ENCODE data around the gene MKNK1.
A peak's percentile ranks its signal among the peaks of the same experiment; 100 is the strongest.

The MKNK1 gene

GRCh38 chr1:46595127-46595526 is 8.9 kb downstream of the MKNK1 start:
- Mint-ChIP-seq H3K27me3 (no peaks in the 10 kb centered on the region), H3K9me3 (no peaks in the 10 kb centered on the region), H3K4me1 (peaks cover 40 to 45% of the 10 kb centered on the region in 2 donors), H3K27ac (peak overlapping the region; percentile 25), H3K4me3 (peak overlapping the region in 1 of 2 donors; percentile 7), H3K36me3 (peaks cover 52 to 61% of the 10 kb centered on the region in 2 donors)
- DNase-seq (no peak), ATAC-seq (replicated peaks) (peak; percentile 23 to 43)

- peaks cover 60 to 68% of the 10 kb centered on the region in 2 donors for H3K36me3 Mint-ChIP-seq
These were observed 10.0 kb downstream of the MKNK1 start for GRCh38 chr1:46594063-46594462.

GRCh38 chr1:46592823-46593222 is 11.2 kb downstream of the MKNK1 start:
- Mint-ChIP-seq H3K4me1 (peaks cover 28 to 29% of the 10 kb centered on the region in 2 donors), H3K36me3 (peaks cover 64 to 71% of the 10 kb centered on the region in 2 donors), H3K27ac (no peak overlapping the region), H3K4me3 (no peak overlapping the region), H3K9me3 (peaks cover 0 to 4% of the 10 kb centered on the region in 2 donors), H3K27me3 (no peaks in the 10 kb centered on the region)
- DNase-seq (no peak), ATAC-seq (replicated peaks) (peak in 1 of 2 donors; percentile 39)

More at GRCh38 chr1:46594063-46594462, 10.0 kb downstream of the MKNK1 start:
- H3K4me3 Mint-ChIP-seq, result peak overlapping the region in 1 of 2 donors; percentile 28
- ATAC-seq (replicated peaks) (no peak), DNase-seq (no peak)
- no peaks in the 10 kb centered on the region for H3K27me3 Mint-ChIP-seq
- H3K4me1 Mint-ChIP-seq, result peaks cover 32 to 36% of the 10 kb centered on the region in 2 donors
- H3K9me3 Mint-ChIP-seq, result peaks cover 0 to 4% of the 10 kb centered on the region in 2 donors
- no peak overlapping the region for H3K27ac Mint-ChIP-seq

GRCh38 chr1:46589529-46589928 is 14.5 kb downstream of the MKNK1 start:
- H3K9me3 Mint-ChIP-seq, result peaks cover 0 to 4% of the 10 kb centered on the region in 2 donors
- peaks cover 8 to 13% of the 10 kb centered on the region in 2 donors for H3K4me1 Mint-ChIP-seq
- no peak overlapping the region for H3K27ac Mint-ChIP-seq
- DNase-seq, result no peak
- ATAC-seq (replicated peaks), result no peak
- peaks cover 60 to 67% of the 10 kb centered on the region in 2 donors for H3K36me3 Mint-ChIP-seq
- H3K27me3 Mint-ChIP-seq, result no peaks in the 10 kb centered on the region
- H3K4me3 Mint-ChIP-seq, result no peak overlapping the region

- no peak overlapping the region for H3K4me3 Mint-ChIP-seq
- DNase-seq (no peak), ATAC-seq (replicated peaks) (no peak)
- no peaks in the 10 kb centered on the region for H3K27me3 Mint-ChIP-seq
- peaks cover 61 to 73% of the 10 kb centered on the region in 2 donors for H3K36me3 Mint-ChIP-seq
- H3K9me3 Mint-ChIP-seq, result peaks cover 0 to 4% of the 10 kb centered on the region in 2 donors
- no peak overlapping the region for H3K27ac Mint-ChIP-seq
- H3K4me1 Mint-ChIP-seq, result peaks cover 9 to 14% of the 10 kb centered on the region in 2 donors
These were observed 17.0 kb downstream of the MKNK1 start for GRCh38 chr1:46587069-46587468.

- Mint-ChIP-seq H3K4me1 (peaks cover 17 to 29% of the 10 kb centered on the region in 2 donors), H3K36me3 (peaks cover 57 to 73% of the 10 kb centered on the region in 2 donors)
These were observed 18.6 kb downstream of the MKNK1 start for GRCh38 chr1:46585312-46585938.

GRCh38 chr1:46583494-46583893 is 20.6 kb downstream of the MKNK1 start:
- Mint-ChIP-seq H3K36me3 (peaks cover 49 to 64% of the 10 kb centered on the region in 2 donors), H3K27me3 (no peaks in the 10 kb centered on the region), H3K9me3 (no peaks in the 10 kb centered on the region), H3K4me3 (no peak overlapping the region), H3K27ac (no peak overlapping the region), H3K4me1 (peaks cover 17 to 30% of the 10 kb centered on the region in 2 donors)
- no peak for ATAC-seq (replicated peaks)
- DNase-seq, result no peak

More at GRCh38 chr1:46585312-46585938, 18.6 kb downstream of the MKNK1 start:
- no peak for ATAC-seq (replicated peaks)
- Mint-ChIP-seq H3K9me3 (peaks cover 0 to 4% of the 10 kb centered on the region in 2 donors), H3K27me3 (no peaks in the 10 kb centered on the region), H3K4me3 (no peak overlapping the region), H3K27ac (no peak overlapping the region)
- no peak for DNase-seq

- Mint-ChIP-seq H3K27me3 (no peaks in the 10 kb centered on the region), H3K36me3 (peaks cover 53 to 67% of the 10 kb centered on the region in 2 donors), H3K4me1 (peaks cover 17 to 30% of the 10 kb centered on the region in 2 donors), H3K4me3 (no peak overlapping the region), H3K9me3 (no peaks in the 10 kb centered on the region), H3K27ac (peak overlapping the region; percentile 6)
- no peak for ATAC-seq (replicated peaks)
- no peak for DNase-seq
These were observed 21.1 kb downstream of the MKNK1 start for GRCh38 chr1:46582972-46583371.

GRCh38 chr1:46581681-46582455 is 22.2 kb downstream of the MKNK1 start:
- H3K9me3 Mint-ChIP-seq, result no peaks in the 10 kb centered on the region
- no peak overlapping the region for H3K27ac Mint-ChIP-seq
- peaks cover 17 to 30% of the 10 kb centered on the region in 2 donors for H3K4me1 Mint-ChIP-seq
- peak; percentile 80 to 82 for ATAC-seq (replicated peaks)
- no peaks in the 10 kb centered on the region for H3K27me3 Mint-ChIP-seq
- DNase-seq, result no peak
- peaks cover 55 to 71% of the 10 kb centered on the region in 2 donors for H3K36me3 Mint-ChIP-seq
- H3K4me3 Mint-ChIP-seq, result no peak overlapping the region

GRCh38 chr1:46580140-46580903 is 23.7 kb downstream of the MKNK1 start:
- H3K27ac Mint-ChIP-seq, result no peak overlapping the region
- ATAC-seq (replicated peaks), result no peak
- no peaks in the 10 kb centered on the region for H3K27me3 Mint-ChIP-seq
- H3K9me3 Mint-ChIP-seq, result no peaks in the 10 kb centered on the region
- H3K4me1 Mint-ChIP-seq, result peaks cover 17 to 30% of the 10 kb centered on the region in 2 donors
- H3K36me3 Mint-ChIP-seq, result peaks cover 65 to 76% of the 10 kb centered on the region in 2 donors
- H3K4me3 Mint-ChIP-seq, result no peak overlapping the region
- no peak for DNase-seq

- Mint-ChIP-seq H3K27ac (no peak overlapping the region), H3K36me3 (peaks cover 48 to 64% of the 10 kb centered on the region in 2 donors), H3K9me3 (no peaks in the 10 kb centered on the region), H3K27me3 (no peaks in the 10 kb centered on the region), H3K4me3 (no peak overlapping the region), H3K4me1 (peaks cover 12 to 21% of the 10 kb centered on the region in 2 donors)
- ATAC-seq (replicated peaks), result no peak
- no peak for DNase-seq
These were observed 26.4 kb downstream of the MKNK1 start for GRCh38 chr1:46577671-46578070.

GRCh38 chr1:46576596-46576995 is 27.5 kb downstream of the MKNK1 start:
- DNase-seq (no peak), ATAC-seq (replicated peaks) (no peak)
- Mint-ChIP-seq H3K27ac (no peak overlapping the region), H3K9me3 (no peaks in the 10 kb centered on the region), H3K27me3 (no peaks in the 10 kb centered on the region), H3K36me3 (peaks cover 45 to 57% of the 10 kb centered on the region in 2 donors), H3K4me3 (no peak overlapping the region), H3K4me1 (peaks cover 3 to 11% of the 10 kb centered on the region in 2 donors)

- H3K27me3 Mint-ChIP-seq, result no peaks in the 10 kb centered on the region
- ATAC-seq (replicated peaks) (no peak), DNase-seq (no peak)
- H3K4me1 Mint-ChIP-seq, result peaks cover 0 to 4% of the 10 kb centered on the region in 2 donors
- peaks cover 43 to 51% of the 10 kb centered on the region in 2 donors for H3K36me3 Mint-ChIP-seq
- no peak overlapping the region for H3K27ac Mint-ChIP-seq
- no peak overlapping the region for H3K4me3 Mint-ChIP-seq
- H3K9me3 Mint-ChIP-seq, result no peaks in the 10 kb centered on the region
These were observed 28.3 kb downstream of the MKNK1 start for GRCh38 chr1:46575778-46576177.

GRCh38 chr1:46575300-46575699 is 28.8 kb downstream of the MKNK1 start:
- H3K4me1 Mint-ChIP-seq, result no peaks in the 10 kb centered on the region
- no peaks in the 10 kb centered on the region for H3K27me3 Mint-ChIP-seq
- no peak for ATAC-seq (replicated peaks)
- no peak overlapping the region for H3K27ac Mint-ChIP-seq
- no peak overlapping the region for H3K4me3 Mint-ChIP-seq
- H3K36me3 Mint-ChIP-seq, result peaks cover 39 to 46% of the 10 kb centered on the region in 2 donors
- no peak for DNase-seq
- no peaks in the 10 kb centered on the region for H3K9me3 Mint-ChIP-seq
